ENCODE data around the gene RAB3C. TPM values are rescaled to one million over a fixed set of nuclear protein-coding genes. Genes with fewer than 3 reads are reported as not detected.
"Not testable (repeated sequence)": the region's sequence is repeated elsewhere in the genome, so short reads cannot be mapped to it uniquely, and the experiment has no call there.

RAB3C gene
- total and polyA plus RNA-seq, 12 donors, result 0.08 to 4.9 (median 0.37) TPM

DNA sequence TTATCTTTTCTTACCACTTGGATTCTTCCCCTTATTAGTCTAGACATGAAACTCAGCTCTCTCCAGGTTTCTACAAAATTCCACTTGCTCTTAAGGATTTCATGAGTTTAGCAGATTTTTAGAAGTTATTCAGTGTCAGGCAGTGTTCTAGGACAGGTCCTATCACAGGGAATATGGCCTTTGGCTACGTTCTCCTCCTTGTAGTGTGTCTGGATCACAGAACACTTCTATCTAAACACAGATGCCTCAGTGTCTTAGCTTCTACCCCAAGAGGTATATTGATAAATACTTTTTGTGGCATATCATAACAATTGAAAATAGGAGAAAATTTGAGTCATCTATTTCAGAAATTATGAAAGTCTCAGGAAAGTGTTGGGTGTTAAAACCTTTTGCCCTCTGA lies 15.6 kb downstream of the RAB3C start:
- Histone ChIP-seq H3K4me3 (no peak overlapping the region), H3K27ac (no peak overlapping the region), H3K36me3 (no peaks in the 10 kb centered on the region), H3K9me3 (peaks cover 0 to 17% (median 0%) of the 10 kb centered on the region in 11 donors), H3K27me3 (peaks cover 0 to 3% (median 0%) of the 10 kb centered on the region in 7 donors), H3K4me1 (no peaks in the 10 kb centered on the region)
- WGBS, 2 donors, result 83 to 88% methylated on average over 1 of the region's 1 CpG
- intact Hi-C loops (cut with DNase I), result no loop called here
- no peak for DNase-seq
- TF ChIP-seq CTCF (IDR thresholded peaks at IDR 0.05), result no peak
- no peak for ATAC-seq

DNA sequence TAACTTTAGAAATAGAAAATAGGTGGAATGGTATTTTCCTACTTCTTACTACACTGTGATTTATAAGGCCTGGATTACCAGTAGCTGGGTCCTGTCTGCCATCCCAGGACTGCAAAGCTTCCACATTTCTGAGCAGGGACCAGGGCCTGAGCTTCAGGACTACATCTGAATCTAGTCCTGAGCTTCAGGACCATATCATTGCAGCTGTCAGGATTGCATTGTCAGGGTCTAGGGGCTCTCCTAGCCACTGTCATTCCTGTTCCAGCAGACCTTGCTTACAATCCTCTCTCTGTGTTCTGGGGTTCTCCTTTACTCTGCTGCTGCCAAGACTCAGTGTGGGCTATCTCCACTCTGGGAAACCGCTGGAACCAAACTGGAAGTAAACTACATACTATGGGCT lies 16.3 kb downstream of the RAB3C start:
- no peaks in the 10 kb centered on the region for H3K27me3 ChIP-seq
- WGBS, 2 donors, result 67 to 74% methylated on average over 1 of the region's 1 CpG
- intact Hi-C loops (cut with DNase I), result no loop called here
- no peak for ATAC-seq
- H3K4me1 ChIP-seq, result no peaks in the 10 kb centered on the region
- DNase-seq, result no peak
- H3K9me3 ChIP-seq, result peaks cover 0 to 17% (median 0%) of the 10 kb centered on the region in 11 donors
- TF ChIP-seq CTCF (IDR thresholded peaks at IDR 0.05), result no peak
- H3K36me3 ChIP-seq, result no peaks in the 10 kb centered on the region
- H3K27ac ChIP-seq, result no peak overlapping the region
- H3K4me3 ChIP-seq, result no peak overlapping the region

- DNase-seq; H3K36me3 ChIP-seq; ATAC-seq; H3K27me3 ChIP-seq; H3K4me1 ChIP-seq; intact Hi-C loops (cut with DNase I); H3K27ac ChIP-seq; H3K4me3 ChIP-seq: not testable (repeated sequence)
- H3K9me3 ChIP-seq, result peaks cover 0 to 18% (median 0%) of the 10 kb centered on the region in 11 donors
- WGBS, 2 donors, result 40 to 45% methylated on average over 2 of the region's 2 CpGs
Measured at GRCh38 chr5:58600613-58601012, 17.7 kb downstream of the RAB3C start.

DNA sequence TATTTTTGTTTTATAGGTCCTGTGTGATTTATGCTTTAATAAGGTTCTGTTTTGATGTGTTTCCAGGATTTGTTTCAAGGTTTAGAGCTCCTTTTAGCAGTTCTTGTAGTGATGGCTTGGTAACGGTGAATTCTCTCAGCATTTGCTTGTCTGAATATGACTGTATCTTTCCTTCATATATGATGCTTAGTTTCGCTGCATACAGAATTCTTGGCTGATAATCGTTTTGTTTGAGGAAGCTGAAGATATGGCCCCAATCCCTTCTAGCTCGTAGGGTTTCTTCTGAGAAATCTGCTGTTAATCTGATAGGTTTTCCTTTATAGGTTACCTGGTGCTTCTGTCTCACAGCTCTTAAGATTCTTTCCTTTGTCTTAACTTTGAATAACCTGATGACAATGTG lies 20.0 kb downstream of the RAB3C start:
- 79 to 92% methylated on average over 4 of the region's 4 CpGs for whole genome bisulfite sequencing, 2 donors
- H3K4me1 ChIP-seq; ATAC-seq; H3K36me3 ChIP-seq; H3K27ac ChIP-seq; intact Hi-C loops (cut with DNase I); H3K27me3 ChIP-seq; H3K4me3 ChIP-seq; DNase-seq: not testable (repeated sequence)
- H3K9me3 ChIP-seq, result peaks cover 0 to 23% (median 0%) of the 10 kb centered on the region in 11 donors

GRCh38 chr5:58606064-58606463 lies 23.2 kb downstream of the RAB3C start:
- peaks cover 0 to 43% (median 0%) of the 10 kb centered on the region in 11 donors for H3K9me3 ChIP-seq
- DNase-seq (no peak), ATAC-seq (no peak)
- intact Hi-C loops (cut with DNase I), result no loop called here
- H3K4me3 ChIP-seq, result no peak overlapping the region
- H3K27ac ChIP-seq, result no peak overlapping the region
- H3K27me3 ChIP-seq, result no peaks in the 10 kb centered on the region
- no peaks in the 10 kb centered on the region for H3K36me3 ChIP-seq
- no peak for TF ChIP-seq CTCF (IDR thresholded peaks at IDR 0.05)
- 64 to 71% methylated on average over 4 of the region's 4 CpGs for WGBS, 2 donors
- no peaks in the 10 kb centered on the region for H3K4me1 ChIP-seq

Measured in heart right ventricle (tissue), 16 donors.